ENCODE results near the gene FERMT2. TPM values are rescaled to one million over a fixed set of nuclear protein-coding genes. Genes with fewer than 3 reads are reported as not detected.
"Not testable (repeated sequence)": the region's sequence is repeated elsewhere in the genome, so short reads cannot be mapped to it uniquely, and the experiment has no call there.

Gene FERMT2
- polyA plus RNA-seq, 3 donors = 158 to 191 (median 159) TPM

DNA sequence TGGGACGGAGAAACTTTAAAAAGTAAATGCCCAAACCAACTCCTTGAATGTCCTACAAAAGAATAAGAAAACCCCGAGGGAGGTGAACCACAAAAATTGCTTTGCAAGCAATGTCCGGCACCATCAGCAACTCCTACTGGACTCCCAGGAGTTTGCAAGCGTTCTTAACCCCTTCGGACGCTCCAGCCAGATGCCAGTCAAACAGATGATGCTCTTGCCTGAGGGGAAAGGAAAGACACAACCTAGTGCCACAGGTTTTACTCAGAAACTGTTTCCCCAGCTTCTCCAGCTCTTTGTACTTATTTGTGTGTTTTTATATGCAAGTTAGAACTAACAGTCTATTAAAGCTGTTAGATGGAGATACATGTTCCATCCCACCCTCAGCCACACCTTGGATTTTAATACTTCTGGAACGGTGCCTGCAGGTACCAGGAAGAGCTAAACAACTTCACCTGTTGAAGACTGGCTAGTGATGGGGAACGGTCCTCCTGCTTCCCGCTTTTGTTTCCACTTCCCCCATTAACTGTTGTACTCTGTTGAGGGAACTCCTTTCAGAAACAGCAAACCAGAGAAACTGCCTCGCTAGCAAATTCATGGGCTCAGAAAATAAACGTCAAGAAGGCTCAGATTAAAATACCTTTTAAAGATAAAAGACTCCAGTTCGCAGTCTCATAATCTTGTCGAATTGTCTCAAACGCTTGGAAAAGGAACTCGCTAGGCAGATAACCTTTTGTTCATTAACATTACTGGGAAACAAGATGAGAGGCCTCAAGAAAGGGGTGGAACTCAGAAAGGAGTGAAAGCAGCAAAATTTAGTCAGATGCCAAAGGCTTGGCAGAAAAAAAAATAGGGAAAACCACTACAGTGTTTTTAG, 1.1 kb upstream of the FERMT2 start:
- DNase-seq (ENCODE audit: extremely low read depth in 1 of 11, low read depth in 9 of 11, low spot score in 4 of 11) = peak in 9 of 11 donors; percentile 43 to 74 (median 56)

GRCh38 chr14:52950410-52950897, 396 bp downstream of the FERMT2 start:
- peak in 5 of 11 donors; percentile 28 to 57 (median 51) for DNase-seq (ENCODE audit: extremely low read depth in 1 of 11, low read depth in 9 of 11, low spot score in 4 of 11)

DNA sequence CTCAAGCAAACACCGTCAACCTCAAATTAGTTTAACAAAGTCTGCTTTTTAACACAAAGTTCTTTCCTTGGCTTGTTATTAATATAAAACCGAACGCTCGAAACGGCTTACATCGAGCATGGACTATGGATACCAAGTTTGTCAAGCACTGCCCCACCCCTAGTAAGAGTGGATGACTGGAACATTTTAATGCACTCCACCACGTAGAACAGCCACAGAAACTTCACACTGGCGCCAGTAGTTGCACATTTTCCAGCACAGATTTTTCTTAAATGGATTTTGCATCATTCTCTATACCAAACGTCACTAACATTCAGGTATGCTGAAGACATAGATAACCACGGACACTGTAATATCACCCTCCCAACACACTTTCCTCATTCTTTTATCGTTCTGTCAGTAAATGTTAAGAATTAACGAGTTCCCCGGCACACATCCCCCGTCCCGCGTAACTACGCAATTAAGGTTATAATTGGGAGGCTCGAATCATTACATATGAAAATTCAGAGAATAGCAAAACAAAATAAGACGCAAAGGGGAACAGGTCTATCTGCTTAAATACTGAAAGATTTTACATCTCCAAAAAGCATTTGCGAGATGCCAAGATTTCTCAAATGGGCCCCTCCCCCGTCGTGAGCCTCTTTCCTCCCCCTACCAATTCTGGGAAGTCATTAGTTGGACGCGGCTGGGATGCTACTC, 990 bp downstream of the FERMT2 start:
- DNase-seq (ENCODE audit: extremely low read depth in 1 of 11, low read depth in 9 of 11, low spot score in 4 of 11) = peak in 5 of 11 donors; percentile 17 to 53 (median 25)

- no peak for DNase-seq (ENCODE audit: extremely low read depth in 1 of 11, low read depth in 9 of 11, low spot score in 4 of 11)
Measured at GRCh38 chr14:52949249-52949648, 1.6 kb downstream of the FERMT2 start.

GRCh38 chr14:52948836-52949235, 2.0 kb downstream of the FERMT2 start:
- DNase-seq (ENCODE audit: extremely low read depth in 1 of 11, low read depth in 9 of 11, low spot score in 4 of 11) = no peak

- DNase-seq (ENCODE audit: extremely low read depth in 1 of 11, low read depth in 9 of 11, low spot score in 4 of 11) = no peak
Measured at GRCh38 chr14:52948039-52948438, 2.8 kb downstream of the FERMT2 start.

GRCh38 chr14:52944254-52944653, 6.6 kb downstream of the FERMT2 start:
- DNase-seq (ENCODE audit: extremely low read depth in 1 of 11, low read depth in 9 of 11, low spot score in 4 of 11) = no peak

DNA sequence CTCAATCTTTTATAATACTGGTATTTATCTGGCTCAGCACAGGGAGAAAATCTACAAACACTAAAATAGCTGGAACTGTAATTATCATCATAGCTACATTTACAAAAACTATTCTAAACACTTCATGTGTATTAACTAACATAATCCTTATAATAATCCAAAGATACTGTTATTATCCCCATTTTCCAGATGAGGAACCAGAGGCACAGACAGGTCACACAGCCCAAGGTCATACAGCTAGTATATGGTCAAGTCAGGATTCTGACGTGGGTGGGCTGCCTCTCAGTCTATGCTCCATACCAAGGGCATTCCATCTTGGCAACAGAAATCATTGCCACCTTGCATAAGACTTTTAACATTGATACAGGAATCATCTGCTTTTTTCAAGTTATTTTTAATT, 11.4 kb downstream of the FERMT2 start:
- DNase-seq (ENCODE audit: extremely low read depth in 1 of 11, low read depth in 9 of 11, low spot score in 4 of 11) = no peak

DNA sequence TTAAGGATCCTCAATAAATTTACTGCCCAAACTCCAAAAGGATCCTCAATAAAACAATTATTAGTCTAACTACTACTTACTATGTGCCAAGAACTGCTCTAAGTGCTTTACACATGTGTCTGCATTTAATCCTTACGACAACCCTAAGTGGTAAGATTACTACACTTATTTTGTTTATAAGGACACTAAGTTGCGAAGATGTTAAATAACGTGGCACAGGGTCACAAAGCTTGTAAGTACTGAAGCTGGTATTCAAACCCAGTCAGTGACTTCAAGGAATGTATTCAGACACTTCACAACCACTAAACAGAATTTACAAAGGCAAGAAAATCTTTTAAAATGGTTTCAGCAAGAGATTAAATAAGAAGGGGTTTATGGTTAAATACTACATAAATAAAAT, 13.0 kb downstream of the FERMT2 start:
- no peak for DNase-seq (ENCODE audit: extremely low read depth in 1 of 11, low read depth in 9 of 11, low spot score in 4 of 11)

- DNase-seq (ENCODE audit: extremely low read depth in 1 of 11, low read depth in 9 of 11, low spot score in 4 of 11) = no peak
Measured at GRCh38 chr14:52937306-52937705, 13.5 kb downstream of the FERMT2 start.

DNA sequence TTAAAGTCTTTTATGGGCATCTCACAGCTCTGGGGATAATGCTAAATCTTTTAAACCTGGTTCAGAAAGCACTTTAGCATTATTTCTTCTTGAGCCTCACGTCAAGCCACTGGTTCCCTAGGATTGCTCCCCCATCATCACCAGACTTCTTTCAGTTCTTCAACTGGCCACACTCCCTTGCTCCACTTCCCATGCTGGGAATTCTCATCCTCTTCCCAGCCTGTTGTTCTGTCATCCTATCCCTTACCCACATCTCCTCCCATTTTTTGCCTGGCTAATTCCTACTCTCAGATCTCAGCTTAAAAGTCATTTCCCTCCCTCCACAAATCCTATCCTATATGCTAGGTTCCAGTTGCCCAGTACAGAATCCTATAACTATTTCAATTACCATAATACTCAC, 14.4 kb downstream of the FERMT2 start:
- no peak for DNase-seq (ENCODE audit: extremely low read depth in 1 of 11, low read depth in 9 of 11, low spot score in 4 of 11)

- DNase-seq (ENCODE audit: extremely low read depth in 1 of 11, low read depth in 9 of 11, low spot score in 4 of 11) = no peak
Measured at GRCh38 chr14:52935833-52936232, 15.0 kb downstream of the FERMT2 start.

DNA sequence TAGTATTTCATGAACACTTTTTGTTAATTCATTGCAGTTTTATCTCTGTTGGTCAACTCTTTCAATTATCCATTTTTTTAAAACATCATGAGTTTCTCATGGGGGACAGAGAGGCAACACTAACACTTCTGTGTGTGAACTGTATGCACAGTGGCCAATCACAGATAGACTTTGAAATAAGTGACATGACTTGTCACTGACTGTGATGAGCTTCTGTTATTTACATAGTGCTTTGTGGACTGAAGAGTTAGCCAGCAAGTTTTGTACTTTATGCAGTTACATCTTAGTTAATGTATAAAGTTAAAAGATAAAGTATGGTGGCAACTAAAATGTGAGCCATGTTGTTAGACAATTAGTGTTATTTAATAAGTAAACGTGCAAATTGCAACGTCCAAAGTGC, 16.1 kb downstream of the FERMT2 start:
- no peak for DNase-seq (ENCODE audit: extremely low read depth in 1 of 11, low read depth in 9 of 11, low spot score in 4 of 11)

GRCh38 chr14:52929192-52929807, 21.6 kb downstream of the FERMT2 start:
- DNase-seq (ENCODE audit: extremely low read depth in 1 of 11, low read depth in 9 of 11, low spot score in 4 of 11) = no peak

GRCh38 chr14:52926953-52927352, 23.9 kb downstream of the FERMT2 start:
- no peak for DNase-seq (ENCODE audit: extremely low read depth in 1 of 11, low read depth in 9 of 11, low spot score in 4 of 11)

- DNase-seq (ENCODE audit: extremely low read depth in 1 of 11, low read depth in 9 of 11, low spot score in 4 of 11) = no peak
Measured at GRCh38 chr14:52923902-52924575, 26.8 kb downstream of the FERMT2 start.

- DNase-seq (ENCODE audit: extremely low read depth in 1 of 11, low read depth in 9 of 11, low spot score in 4 of 11) = peak in 1 of 11 donors; percentile 16
Measured at GRCh38 chr14:52922656-52923055, 28.2 kb downstream of the FERMT2 start.

- DNase-seq (ENCODE audit: extremely low read depth in 1 of 11, low read depth in 9 of 11, low spot score in 4 of 11) = no peak
Measured at GRCh38 chr14:52922059-52922458, 28.8 kb downstream of the FERMT2 start.

DNA sequence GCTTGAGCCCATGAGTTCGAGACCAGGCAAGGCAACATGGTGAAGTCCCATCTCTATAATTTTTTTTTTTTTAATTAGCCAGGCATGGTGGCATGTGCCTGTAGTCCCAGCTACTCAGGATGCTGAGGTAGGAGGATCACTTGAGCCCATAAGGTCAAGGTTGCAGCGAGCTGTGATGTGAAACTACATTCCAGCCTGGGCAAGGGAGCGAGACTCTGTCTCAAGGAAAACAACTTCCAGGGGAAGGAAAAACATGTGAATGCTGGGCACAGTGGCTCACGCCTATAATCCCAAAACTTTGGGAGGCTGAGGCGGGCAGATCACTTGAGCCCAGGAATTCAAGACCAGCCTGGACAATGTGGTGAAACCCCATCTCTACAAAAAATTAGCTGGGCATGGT, 30.4 kb downstream of the FERMT2 start:
- DNase-seq (ENCODE audit: extremely low read depth in 1 of 11, low read depth in 9 of 11, low spot score in 4 of 11) = not testable (repeated sequence)

Measured in renal cortex interstitium (tissue), 11 donors.